ENCODE results near the gene BOK. TPM values are rescaled to one million over a fixed set of nuclear protein-coding genes. Genes with fewer than 3 reads are reported as not detected.

The BOK gene
- total and polyA plus RNA-seq, 9 of the 15 experiments (the other 6 are each of a cell fraction or from before 2014, with no cell fraction given) = 0.03 to 3.3 (median 2.0) TPM; not detected in 1

DNA sequence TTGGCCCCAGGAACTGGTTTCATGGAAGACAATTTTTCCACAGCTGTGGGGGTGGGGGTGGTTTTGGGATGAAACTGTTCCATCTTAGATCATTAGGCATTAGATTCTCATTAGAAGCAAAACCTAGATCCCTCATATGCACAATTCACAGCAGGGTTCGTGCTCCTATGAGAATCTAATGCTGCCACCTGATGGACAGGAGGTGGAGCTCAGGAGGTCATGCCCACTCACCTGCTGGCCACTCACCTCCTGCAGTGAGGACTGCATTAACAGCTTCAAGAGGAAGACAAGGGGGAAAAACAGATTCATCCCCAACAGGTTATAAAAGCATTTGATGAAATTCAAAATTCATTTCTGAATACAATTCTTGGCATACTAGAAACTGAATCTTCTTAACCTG is 39.9 kb downstream of the BOK start:
- intact Hi-C loops (cut with micrococcal nuclease) = no loop called here
- BruUV-seq (replicated peaks) = no TSS peak
- FAIRE-seq = peak; percentile 15
- TF ChIP-seq MTF1 (CRISPR knock-in tag; IDR thresholded peaks at IDR 0.05; ENCODE audit: borderline replicate concordance) = no peak
- no peak for TF ChIP-seq CREM (IDR thresholded peaks at IDR 0.05; ENCODE audit: low read depth)
- no peak for TF ChIP-seq XRCC3 (IDR thresholded peaks at IDR 0.05)
- TF ChIP-seq KDM2B (CRISPR knock-in tag; IDR thresholded peaks at IDR 0.05) = no peak
- no peak for TF ChIP-seq RBM39 (optimal IDR thresholded peaks at IDR 0.05; ENCODE audit: low read depth, low read length)
- no peak for TF ChIP-seq ZNF764 (CRISPR knock-in tag; IDR thresholded peaks at IDR 0.05; ENCODE audit: low read depth)
- TF ChIP-seq REST (IDR thresholded peaks at IDR 0.05; ENCODE audit: borderline replicate concordance) = peak; percentile 28; the same call in 1 of the 2 replicates
- no peak for TF ChIP-seq REST (CRISPR knock-in tag; IDR thresholded peaks at IDR 0.05; ENCODE audit: low read depth)
- TF ChIP-seq CHD4 (IDR thresholded peaks at IDR 0.05; ENCODE audit: insufficient read depth, insufficient replicate concordance, low read depth, low read length, poor library complexity, severe bottlenecking) = no peak
- no peak for TF ChIP-seq ZNF316 (IDR thresholded peaks at IDR 0.05)
- no peak for TF ChIP-seq DEAF1 (CRISPR knock-in tag; IDR thresholded peaks at IDR 0.05)
- no peak for TF ChIP-seq SIN3A (IDR thresholded peaks at IDR 0.05; ENCODE audit: borderline replicate concordance in 2 of 2, control insufficient read depth in 1 of 2, low read depth in 2 of 2, low read length in 2 of 2)

More for the DNA sequence above, 39.9 kb downstream of the BOK start:
- POLR2A ChIA-PET = no interaction called here
- ATAC-seq = peak; percentile 62; the same call in 2 of the 3 replicates
- Histone ChIP-seq H3K9me1 (ENCODE audit: control insufficient read depth, insufficient read depth, low read length) (no peaks in the 10 kb centered on the region), H3K27ac (ENCODE audit: extremely low read depth, low read depth, low read length) (no peak overlapping the region), H3K27me3 (ENCODE audit: control insufficient read depth in 2 of 2, insufficient read depth in 2 of 2, low read length in 2 of 2) (no peaks in the 10 kb centered on the region), H3K9me3 (replicated peaks; ENCODE audit: control insufficient read depth, insufficient read depth, low read depth, low read length) (no peaks in the 10 kb centered on the region), H3K4me3 (no peak overlapping the region), H4K20me1 (replicated peaks; ENCODE audit: control insufficient read depth, insufficient read depth, low read length) (no peaks in the 10 kb centered on the region), H3K79me2 (ENCODE audit: control insufficient read depth, insufficient read depth, low read length) (no peaks in the 10 kb centered on the region), H3K4me1 (replicated peaks in 1 of 2; ENCODE audit: control insufficient read depth in 2 of 2, insufficient read depth in 2 of 2, low read length in 2 of 2) (no peaks in the 10 kb centered on the region), H3K4me2 (ENCODE audit: insufficient read depth, low read length) (no peak overlapping the region), H3K36me3 (ENCODE audit: control insufficient read depth, insufficient read depth, low read length) (peaks cover 62% of the 10 kb centered on the region; the same call in 2 of the 3 replicates), H3K9ac (ENCODE audit: insufficient read depth in 1 of 2, low read depth in 2 of 2, low read length in 2 of 2) (no peak overlapping the region), H2AFZ (ENCODE audit: low read depth, low read length) (no peak overlapping the region)
- peak in 1 of 4 experiments; percentile 21 for DNase-seq (ENCODE audit: extremely low read depth in 1 of 4, low spot score in 3 of 4)
- CTCF ChIA-PET (ENCODE audit: low intra/inter-chr PET ratio) = no interaction called here
- 83% methylated on average over 1 of the region's 1 CpG for WGBS (ENCODE audit: insufficient coverage, low coverage, missing lambda C conversion rate)
- in situ Hi-C loops (cut with MboI) = no loop called here

All from K562 (cell line).